ENCODE measurements around the gene TGM5. TPM values are rescaled to one million over a fixed set of nuclear protein-coding genes. Genes with fewer than 3 reads are reported as not detected.

TGM5 gene
- total RNA-seq, 4 donors from 2014 or later: 0.31 to 1.3 (median 0.58) TPM; not detected in 1

DNA sequence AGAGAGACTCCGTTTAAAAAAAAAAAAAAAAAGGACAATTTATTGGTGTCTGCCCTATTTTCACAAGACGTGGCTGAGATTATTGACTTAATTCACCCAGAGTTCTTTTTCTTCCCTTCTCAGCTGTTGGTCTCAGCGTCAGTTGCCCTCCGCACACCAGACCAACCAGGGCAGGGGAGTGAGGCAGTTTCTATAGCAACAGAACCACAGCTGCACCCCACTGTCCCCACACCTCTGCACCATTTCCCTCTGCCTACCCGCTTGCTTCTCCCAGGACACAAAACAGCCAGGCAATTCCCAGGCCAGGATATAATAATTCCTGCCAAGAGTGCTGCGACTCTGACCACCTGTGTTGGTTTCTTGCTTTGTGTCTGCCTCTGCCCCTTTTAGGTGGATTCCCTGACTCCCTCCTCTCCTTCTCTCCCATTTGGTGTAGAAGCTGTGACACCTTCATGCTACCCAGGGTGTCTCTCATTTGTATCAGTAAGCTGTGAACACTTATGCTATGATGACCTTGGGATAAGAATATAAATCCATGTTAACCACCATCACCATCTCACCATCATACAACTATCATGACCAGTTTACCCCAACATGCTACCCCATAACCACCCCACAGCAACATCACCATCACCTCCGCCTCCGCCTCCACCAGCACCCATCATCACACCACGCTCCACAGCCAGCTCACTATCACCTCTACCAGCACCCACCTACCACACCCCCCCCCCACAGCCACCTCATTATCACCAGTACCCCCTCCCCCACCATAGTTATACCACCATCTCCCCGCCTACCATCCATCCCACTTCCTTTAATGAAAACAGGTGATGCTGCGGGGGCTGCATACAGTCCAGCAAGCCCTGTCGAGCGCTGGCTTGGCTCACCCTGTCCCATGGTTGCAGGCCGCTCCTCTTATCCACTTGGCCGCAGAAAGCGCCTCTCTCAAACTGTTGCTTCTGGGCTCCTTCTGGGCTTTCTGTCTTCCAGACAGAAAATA is 46.5 kb downstream of the TGM5 start:
- WGBS, 2 donors (ENCODE audit: low coverage in 1 of 2): 83 to 93% methylated on average over 5 to 16 of the region's 16 CpGs
- TF ChIP-seq POLR2A (IDR thresholded peaks at IDR 0.05): no peak
- TF ChIP-seq, protein P1, sequence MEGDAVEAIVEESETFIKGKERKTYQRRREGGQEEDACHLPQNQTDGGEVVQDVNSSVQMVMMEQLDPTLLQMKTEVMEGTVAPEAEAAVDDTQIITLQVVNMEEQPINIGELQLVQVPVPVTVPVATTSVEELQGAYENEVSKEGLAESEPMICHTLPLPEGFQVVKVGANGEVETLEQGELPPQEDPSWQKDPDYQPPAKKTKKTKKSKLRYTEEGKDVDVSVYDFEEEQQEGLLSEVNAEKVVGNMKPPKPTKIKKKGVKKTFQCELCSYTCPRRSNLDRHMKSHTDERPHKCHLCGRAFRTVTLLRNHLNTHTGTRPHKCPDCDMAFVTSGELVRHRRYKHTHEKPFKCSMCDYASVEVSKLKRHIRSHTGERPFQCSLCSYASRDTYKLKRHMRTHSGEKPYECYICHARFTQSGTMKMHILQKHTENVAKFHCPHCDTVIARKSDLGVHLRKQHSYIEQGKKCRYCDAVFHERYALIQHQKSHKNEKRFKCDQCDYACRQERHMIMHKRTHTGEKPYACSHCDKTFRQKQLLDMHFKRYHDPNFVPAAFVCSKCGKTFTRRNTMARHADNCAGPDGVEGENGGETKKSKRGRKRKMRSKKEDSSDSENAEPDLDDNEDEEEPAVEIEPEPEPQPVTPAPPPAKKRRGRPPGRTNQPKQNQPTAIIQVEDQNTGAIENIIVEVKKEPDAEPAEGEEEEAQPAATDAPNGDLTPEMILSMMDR (IDR thresholded peaks at IDR 0.05): no peak
- no peak for TF ChIP-seq EP300 (IDR thresholded peaks at IDR 0.05)
- no peak for TF ChIP-seq POLR2AphosphoS5 (IDR thresholded peaks at IDR 0.05)
- Histone ChIP-seq H3K36me3 (no peaks in the 10 kb centered on the region), H3K27me3 (peaks cover 11% of the 10 kb centered on the region), H3K4me3 (no peak overlapping the region), H3K27ac (no peak overlapping the region), H3K4me1 (no peaks in the 10 kb centered on the region), H3K9me3 (no peaks in the 10 kb centered on the region)
- ATAC-seq: no peak

DNA sequence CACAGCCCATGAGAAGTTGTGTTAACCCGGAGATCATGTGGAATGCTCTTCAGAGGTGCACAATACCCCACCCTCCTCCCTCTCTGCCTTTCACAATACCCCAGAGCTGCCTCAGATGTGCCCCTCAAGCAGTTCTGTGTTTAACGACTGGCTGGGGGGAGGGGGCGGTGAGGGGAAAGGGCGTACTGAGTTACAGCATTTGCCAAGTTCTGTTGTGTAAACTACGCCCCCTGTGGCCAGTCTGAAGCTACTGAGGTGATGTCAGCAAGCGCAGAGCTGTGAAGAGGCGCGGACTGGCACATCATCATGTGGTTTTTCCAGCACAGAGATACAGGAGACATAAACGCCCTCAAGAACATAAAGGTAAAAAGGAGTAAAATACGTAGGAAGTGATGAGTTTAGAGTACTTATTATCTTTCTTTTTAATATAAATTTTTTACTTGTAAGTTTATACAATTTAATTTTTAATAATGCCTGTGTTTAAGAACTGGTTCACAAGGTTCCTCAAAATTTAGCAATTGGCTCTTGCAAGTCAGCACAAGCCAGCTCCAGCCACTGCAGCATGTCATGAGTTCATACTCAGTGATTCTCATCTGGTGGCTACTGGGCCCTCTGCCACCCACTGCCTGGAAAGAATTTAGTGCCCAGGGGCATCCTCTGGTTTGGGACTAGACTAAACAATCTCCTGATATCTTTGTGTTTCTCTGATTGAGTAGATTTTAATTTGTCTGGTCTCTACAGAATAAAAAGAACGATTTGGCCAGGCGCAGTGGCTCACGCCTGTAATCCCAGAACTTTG is 47.6 kb downstream of the TGM5 start:
- no peak for ATAC-seq
- no peaks in the 10 kb centered on the region for H3K4me1 ChIP-seq
- H3K9me3 ChIP-seq: no peaks in the 10 kb centered on the region
- H3K36me3 ChIP-seq: no peaks in the 10 kb centered on the region
- 30 to 38% methylated on average over 7 to 11 of the region's 13 CpGs for WGBS, 2 donors (ENCODE audit: low coverage in 1 of 2)
- TF ChIP-seq EP300 (IDR thresholded peaks at IDR 0.05) (no peak), POLR2AphosphoS5 (IDR thresholded peaks at IDR 0.05) (no peak)
- TF ChIP-seq, protein P1 (IDR thresholded peaks at IDR 0.05): no peak
- peaks cover 10% of the 10 kb centered on the region for H3K27me3 ChIP-seq
- no peak overlapping the region for H3K4me3 ChIP-seq
- H3K27ac ChIP-seq: no peak overlapping the region

DNA sequence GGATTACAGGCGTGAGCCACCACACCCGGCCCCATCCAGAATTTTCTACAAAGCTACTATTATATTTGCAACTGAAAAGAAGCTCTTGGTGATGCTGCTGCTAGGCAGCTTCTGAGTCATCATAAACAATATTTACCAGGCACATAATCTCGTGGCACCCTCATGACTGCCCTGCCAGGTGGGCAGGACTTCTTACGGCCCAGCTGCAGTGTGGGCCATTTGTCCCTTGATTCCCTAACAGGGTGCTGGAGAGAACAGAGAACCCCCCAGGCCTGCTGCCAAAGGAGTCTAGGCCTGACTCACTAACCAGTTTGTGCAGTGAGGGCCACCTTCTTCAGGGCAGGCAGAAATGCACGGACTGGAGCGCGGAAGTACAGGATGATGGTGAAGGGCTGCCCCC is 50.8 kb downstream of the TGM5 start:
- WGBS, 2 donors (ENCODE audit: low coverage in 1 of 2): 69 to 91% methylated on average over 3 to 4 of the region's 7 CpGs
- TF ChIP-seq, protein P1 (IDR thresholded peaks at IDR 0.05): no peak
- TF ChIP-seq EP300 (IDR thresholded peaks at IDR 0.05) (no peak), POLR2A (IDR thresholded peaks at IDR 0.05) (no peak), POLR2AphosphoS5 (IDR thresholded peaks at IDR 0.05) (no peak)
- ATAC-seq: no peak
- Histone ChIP-seq H3K36me3 (no peaks in the 10 kb centered on the region), H3K4me1 (no peaks in the 10 kb centered on the region), H3K27ac (no peak overlapping the region), H3K4me3 (no peak overlapping the region), H3K27me3 (peaks cover 15% of the 10 kb centered on the region), H3K9me3 (no peaks in the 10 kb centered on the region)

DNA sequence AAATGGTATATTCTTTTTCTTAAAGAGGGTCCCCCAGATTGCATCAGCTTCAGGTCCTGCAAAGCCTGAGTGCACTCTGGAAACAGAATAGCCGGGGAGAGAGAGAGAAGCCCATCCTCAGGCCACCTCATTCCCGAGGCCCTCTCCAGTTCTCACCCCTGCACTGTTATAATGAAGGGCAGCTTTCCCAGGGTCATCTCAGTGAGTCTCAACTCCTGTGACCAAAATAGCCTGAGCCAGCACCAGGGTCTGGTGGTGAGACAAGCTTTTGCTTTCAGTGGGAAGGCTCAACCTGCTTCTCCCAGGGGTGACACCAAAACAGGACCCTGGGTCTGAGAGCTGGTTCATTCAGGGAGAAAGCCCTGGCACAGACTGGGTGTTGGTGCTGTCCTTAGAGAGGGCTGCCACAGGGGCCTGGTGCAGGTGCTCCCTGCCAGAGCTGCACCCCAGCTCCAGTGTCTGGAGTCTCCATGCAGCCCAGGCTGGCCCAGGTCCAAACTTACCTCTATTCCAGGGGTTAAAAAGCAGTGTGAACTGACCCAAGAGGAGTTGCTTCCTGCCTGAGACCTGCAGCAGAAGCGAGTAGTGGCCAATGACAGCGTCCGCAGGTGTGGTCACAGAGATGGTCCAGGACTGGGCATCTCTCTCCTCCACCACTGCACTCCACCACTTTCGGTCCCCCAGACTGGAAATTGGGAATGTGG is 52.0 kb downstream of the TGM5 start:
- no peak for ATAC-seq

More for the DNA sequence above, 52.0 kb downstream of the TGM5 start:
- Histone ChIP-seq H3K27me3 (peaks cover 22% of the 10 kb centered on the region), H3K36me3 (no peaks in the 10 kb centered on the region), H3K9me3 (no peaks in the 10 kb centered on the region), H3K27ac (no peak overlapping the region), H3K4me3 (no peak overlapping the region), H3K4me1 (no peaks in the 10 kb centered on the region)
- 87 to 100% methylated on average over 2 to 5 of the region's 6 CpGs for WGBS, 2 donors (ENCODE audit: low coverage in 1 of 2)
- TF ChIP-seq, protein P1 (IDR thresholded peaks at IDR 0.05): no peak
- TF ChIP-seq POLR2A (IDR thresholded peaks at IDR 0.05): no peak
- no peak for TF ChIP-seq POLR2AphosphoS5 (IDR thresholded peaks at IDR 0.05)
- no peak for TF ChIP-seq EP300 (IDR thresholded peaks at IDR 0.05)

Measured in gastroesophageal sphincter (tissue), 4 donors.